ENCODE measurements around the gene SYNDIG1. TPM values are rescaled to one million over a fixed set of nuclear protein-coding genes. Genes with fewer than 3 reads are reported as not detected.

Gene SYNDIG1
- polyA plus RNA-seq, 2 of the 4 experiments (the other 2 are of a cell fraction): 0.96 to 2.6 TPM

- 69% methylated on average over 2 of the region's 9 CpGs for WGBS (ENCODE audit: missing lambda C conversion rate)
- no peak overlapping the region for H3K4me2 ChIP-seq
- ATAC-seq (no peak), DNase-seq (ENCODE audit: low read depth in 1 of 2, low spot score in 1 of 2) (no peak), FAIRE-seq (no peak)
- H3K9me3 ChIP-seq: no peaks in the 10 kb centered on the region
- H3K4me3 ChIP-seq: no peak overlapping the region
- H3K27ac ChIP-seq: no peak overlapping the region
- CTCF ChIA-PET: no interaction called here
- H3K4me1 ChIP-seq: peaks cover 20% of the 10 kb centered on the region
- POLR2A ChIA-PET: no interaction called here
- no peak for TF ChIP-seq FOSL2 (IDR thresholded peaks at IDR 0.05)
- TF ChIP-seq FOSL2 (CRISPR knock-in tag; IDR thresholded peaks at IDR 0.05): no peak
- TF ChIP-seq POLR2AphosphoS2 (conservative IDR thresholded peaks at IDR 0.05; ENCODE audit: low read length): no peak
- no peak for TF ChIP-seq CBX8 (IDR thresholded peaks at IDR 0.05)
- TF ChIP-seq CTCF (IDR thresholded peaks at IDR 0.05): no peak
- no peak for TF ChIP-seq MAZ (IDR thresholded peaks at IDR 0.05; ENCODE audit: borderline replicate concordance, low read depth, low read length)
- TF ChIP-seq USF2 (IDR thresholded peaks at IDR 0.05): no peak
- TF ChIP-seq TFCP2L1 (CRISPR knock-in tag; IDR thresholded peaks at IDR 0.05): no peak
These were observed 198.9 kb downstream of the SYNDIG1 start for GRCh38 chr20:24668384-24668702.

DNA sequence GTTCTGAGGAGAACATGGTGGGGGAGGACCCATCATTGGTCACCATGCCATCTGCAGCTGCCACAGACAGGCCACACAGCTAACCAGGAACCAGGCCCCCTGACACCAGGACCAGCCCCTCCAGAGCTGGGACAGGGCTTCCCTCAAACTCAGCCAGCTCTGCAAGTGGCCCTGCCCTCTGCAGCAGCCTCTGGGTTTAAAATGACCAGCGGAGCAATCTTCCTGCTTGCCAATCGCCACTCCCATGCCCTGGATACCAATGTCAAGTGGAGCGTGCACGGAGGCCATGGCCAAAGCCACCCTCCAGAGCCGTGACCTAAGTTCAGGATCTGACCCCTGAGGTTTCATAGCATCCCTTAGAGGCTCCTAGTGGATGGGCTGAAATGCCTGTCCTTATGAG, 199.4 kb downstream of the SYNDIG1 start:
- 55% methylated on average over 5 of the region's 5 CpGs for WGBS (ENCODE audit: missing lambda C conversion rate)
- TF ChIP-seq MAFK (IDR thresholded peaks at IDR 0.05; ENCODE audit: partially characterized antibody) (no peak), BHLHE40 (IDR thresholded peaks at IDR 0.05; ENCODE audit: low read depth, low read length) (no peak), FOSB (CRISPR knock-in tag; IDR thresholded peaks at IDR 0.05) (no peak), MAZ (IDR thresholded peaks at IDR 0.05; ENCODE audit: borderline replicate concordance, low read depth, low read length) (no peak), FOSL2 (IDR thresholded peaks at IDR 0.05) (no peak), FOSL2 (CRISPR knock-in tag; IDR thresholded peaks at IDR 0.05) (no peak), ZNF302 (CRISPR knock-in tag; IDR thresholded peaks at IDR 0.05) (no peak), EHF (CRISPR knock-in tag; IDR thresholded peaks at IDR 0.05) (no peak)
- Histone ChIP-seq H3K4me1 (peaks cover 25% of the 10 kb centered on the region), H3K9me3 (no peaks in the 10 kb centered on the region), H3K27ac (no peak overlapping the region), H3K4me3 (no peak overlapping the region), H3K4me2 (no peak overlapping the region)
- ATAC-seq (no peak), FAIRE-seq (no peak), DNase-seq (ENCODE audit: low read depth in 1 of 2, low spot score in 1 of 2) (no peak)
- CTCF ChIA-PET: interaction anchor here (1.0 kb wide), 1 partner anchor 24 kb away, joined by 4 read pairs; no protein-coding TSS in a partner anchor
- POLR2A ChIA-PET: no interaction called here

GRCh38 chr20:24669701-24670100, 200.3 kb downstream of the SYNDIG1 start:
- H3K4me3 ChIP-seq: no peak overlapping the region
- no peak for FAIRE-seq
- ChIA-PET CTCF (interaction anchor here (1.0 to 1.6 kb wide), 3 partner anchors 19 to 36 kb away, joined by 4 read pairs; no protein-coding TSS in a partner anchor), POLR2A (no interaction called here)
- TF ChIP-seq MAX (IDR thresholded peaks at IDR 0.05) (no peak), RCOR1 (IDR thresholded peaks at IDR 0.05; ENCODE audit: low read depth, low read length) (no peak), NFE2L2 (conservative IDR thresholded peaks at IDR 0.05; ENCODE audit: low read length) (no peak), NR3C1 (IDR thresholded peaks at IDR 0.05) (no peak), EP300 (IDR thresholded peaks at IDR 0.05) (no peak), POLR2AphosphoS2 (conservative IDR thresholded peaks at IDR 0.05; ENCODE audit: low read length) (no peak), GATA3 (IDR thresholded peaks at IDR 0.05; ENCODE audit: borderline replicate concordance) (no peak), TP53 (CRISPR knock-in tag; IDR thresholded peaks at IDR 0.05) (no peak), JUNB (IDR thresholded peaks at IDR 0.05) (no peak), MYC (IDR thresholded peaks at IDR 0.05; ENCODE audit: borderline replicate concordance, low read length) (no peak), KDM5A (IDR thresholded peaks at IDR 0.05) (no peak), CBX2 (IDR thresholded peaks at IDR 0.05; ENCODE audit: borderline replicate concordance, low read depth) (no peak), RAD21 (conservative IDR thresholded peaks at IDR 0.05 in 1 of 2, IDR thresholded peaks at IDR 0.05 in 1 of 2) (no peak), MAFK (IDR thresholded peaks at IDR 0.05; ENCODE audit: partially characterized antibody) (no peak), HOXB13 (CRISPR knock-in tag; IDR thresholded peaks at IDR 0.05; ENCODE audit: low read depth) (no peak), PHF8 (IDR thresholded peaks at IDR 0.05; ENCODE audit: borderline replicate concordance, low read depth) (no peak)
- TF ChIP-seq, protein P1, sequence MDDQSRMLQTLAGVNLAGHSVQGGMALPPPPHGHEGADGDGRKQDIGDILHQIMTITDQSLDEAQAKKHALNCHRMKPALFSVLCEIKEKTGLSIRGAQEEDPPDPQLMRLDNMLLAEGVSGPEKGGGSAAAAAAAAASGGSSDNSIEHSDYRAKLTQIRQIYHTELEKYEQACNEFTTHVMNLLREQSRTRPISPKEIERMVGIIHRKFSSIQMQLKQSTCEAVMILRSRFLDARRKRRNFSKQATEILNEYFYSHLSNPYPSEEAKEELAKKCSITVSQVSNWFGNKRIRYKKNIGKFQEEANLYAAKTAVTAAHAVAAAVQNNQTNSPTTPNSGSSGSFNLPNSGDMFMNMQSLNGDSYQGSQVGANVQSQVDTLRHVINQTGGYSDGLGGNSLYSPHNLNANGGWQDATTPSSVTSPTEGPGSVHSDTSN (IDR thresholded peaks at IDR 0.05): no peak
- TF ChIP-seq, protein P2, sequence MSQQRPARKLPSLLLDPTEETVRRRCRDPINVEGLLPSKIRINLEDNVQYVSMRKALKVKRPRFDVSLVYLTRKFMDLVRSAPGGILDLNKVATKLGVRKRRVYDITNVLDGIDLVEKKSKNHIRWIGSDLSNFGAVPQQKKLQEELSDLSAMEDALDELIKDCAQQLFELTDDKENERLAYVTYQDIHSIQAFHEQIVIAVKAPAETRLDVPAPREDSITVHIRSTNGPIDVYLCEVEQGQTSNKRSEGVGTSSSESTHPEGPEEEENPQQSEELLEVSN (IDR thresholded peaks at IDR 0.05; ENCODE audit: borderline replicate concordance, low read depth): no peak
- H3K27ac ChIP-seq: peak overlapping the region in 1 of 2 experiments; percentile 62; a peak in 2 of 6 replicates
- no peaks in the 10 kb centered on the region for H3K9me3 ChIP-seq
- peaks cover 30% of the 10 kb centered on the region for H3K4me1 ChIP-seq
- no peak overlapping the region for H3K4me2 ChIP-seq
- WGBS (ENCODE audit: missing lambda C conversion rate): 38% methylated on average over 7 of the region's 7 CpGs
- DNase-seq (ENCODE audit: low read depth in 1 of 2, low spot score in 1 of 2): no peak
- no peak for ATAC-seq
